T-helper 22 cell (primary cell): ENCODE results near the gene IDH3A.

Experiments
- DNase-seq: peaks from one replicate; pipeline ENCODE4 v3.0.0-alpha.2; 2020; ENCODE audit warnings: low read depth

IDH3A gene

DNA sequence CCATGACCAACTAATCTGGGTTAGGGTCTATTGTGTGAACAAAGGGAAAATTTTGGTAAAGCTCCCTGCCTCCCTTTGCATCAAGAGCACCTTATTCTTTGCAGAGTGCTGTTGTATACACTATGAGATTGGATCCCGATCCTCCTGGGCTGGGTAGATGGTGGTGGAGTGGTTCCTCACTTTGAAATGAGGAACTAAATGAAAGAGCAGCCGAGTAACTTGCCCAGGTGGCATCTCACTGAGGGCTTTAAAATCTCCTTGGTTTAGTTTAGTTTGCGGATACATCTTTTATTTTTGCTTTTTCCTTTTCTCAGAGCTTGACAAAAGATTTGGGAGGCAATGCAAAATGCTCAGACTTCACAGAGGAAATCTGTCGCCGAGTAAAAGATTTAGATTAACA lies 19.4 kb downstream of the IDH3A start:
- DNase-seq = no peak

DNA sequence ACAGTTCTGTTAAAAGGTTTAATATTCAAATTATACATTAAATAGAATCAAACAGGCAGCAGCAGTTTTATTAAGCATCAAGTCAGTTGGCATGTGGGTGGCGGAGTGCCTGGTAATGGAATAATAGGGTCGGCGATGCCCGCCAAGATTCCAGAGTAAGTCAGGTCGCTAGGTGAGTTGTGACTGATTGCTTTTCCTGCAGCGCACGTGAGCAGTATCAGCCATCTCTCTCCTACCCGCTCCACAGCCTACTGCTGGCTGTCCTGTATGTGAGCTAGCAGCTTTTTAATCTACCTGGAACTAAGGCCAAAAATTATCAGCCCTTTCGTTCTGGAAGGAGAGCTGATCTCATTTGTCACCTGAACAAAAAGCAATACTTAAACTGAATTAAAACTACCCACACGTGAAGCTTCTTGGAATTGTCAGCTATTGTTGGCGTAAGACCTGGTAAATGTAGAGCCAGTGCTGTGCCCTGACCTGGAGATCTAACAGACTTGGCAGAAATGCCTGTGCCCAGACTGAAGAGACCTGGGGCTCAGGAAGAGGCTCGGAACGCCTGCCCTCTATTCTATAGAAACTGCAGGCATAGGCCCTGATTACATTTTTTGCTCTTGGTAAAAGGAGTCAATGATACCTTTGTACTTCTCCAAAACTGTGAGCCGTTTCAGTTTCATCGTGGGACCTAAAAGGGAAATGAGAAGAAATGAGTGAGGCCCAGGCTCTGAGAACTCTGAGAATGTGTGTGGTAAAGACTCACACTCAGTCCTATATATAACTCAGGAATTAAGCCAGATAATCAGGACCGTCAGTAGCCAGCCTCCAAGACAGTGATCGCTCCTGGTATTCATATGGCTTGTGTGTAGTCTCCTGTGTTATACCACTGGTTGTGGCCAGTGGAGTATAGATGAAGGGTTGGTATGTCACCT lies 21.9 kb downstream of the IDH3A start:
- no peak for DNase-seq

- DNase-seq = no peak
Measured at GRCh38 chr15:78171864-78172472, 22.8 kb downstream of the IDH3A start.

- DNase-seq = no peak
Measured at GRCh38 chr15:78174401-78174800, 25.2 kb downstream of the IDH3A start.

DNA sequence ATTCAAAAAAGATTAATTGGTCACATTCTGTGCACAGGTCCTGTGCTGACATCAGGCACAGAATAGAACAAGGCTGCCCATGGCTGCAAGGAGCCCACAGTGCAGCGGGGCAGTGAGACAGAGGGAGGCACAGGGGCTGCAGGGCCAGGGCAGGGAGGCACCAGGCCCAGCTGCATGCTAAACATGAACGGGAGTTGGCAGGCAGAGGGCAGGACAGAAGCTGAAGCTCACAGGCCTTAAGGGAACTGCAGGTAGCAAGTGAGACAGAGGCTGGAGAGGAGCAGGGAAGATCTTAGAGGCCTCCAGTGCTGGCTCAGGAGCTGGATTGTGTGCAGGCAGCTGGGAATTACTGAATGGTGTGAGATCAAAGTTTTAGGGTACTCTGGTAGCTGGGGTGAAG lies 26.2 kb downstream of the IDH3A start:
- DNase-seq = no peak

DNA sequence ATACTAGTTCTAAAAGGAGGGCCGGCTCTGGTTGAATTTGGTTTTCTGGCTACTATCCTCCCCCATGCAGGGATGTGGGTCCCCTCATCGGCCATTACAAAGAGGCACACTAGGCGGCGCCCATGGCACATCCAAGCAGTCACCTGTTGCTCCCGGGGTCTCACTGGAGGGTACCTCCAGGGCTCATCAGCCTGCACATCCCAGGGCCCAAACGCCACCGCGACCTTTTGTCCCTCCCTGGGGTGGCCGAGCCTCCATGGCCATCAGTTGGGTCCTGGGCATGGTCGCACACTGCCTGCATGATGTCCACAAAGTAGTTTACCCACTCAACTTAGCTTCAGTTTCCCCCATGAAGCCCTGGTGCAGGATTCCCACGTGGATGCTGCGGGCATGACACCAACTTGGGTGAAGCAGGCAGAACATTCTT lies 28.3 kb downstream of the IDH3A start:
- DNase-seq = no peak

GRCh38 chr15:78178064-78178463 lies 28.9 kb downstream of the IDH3A start:
- DNase-seq = no peak

DNA sequence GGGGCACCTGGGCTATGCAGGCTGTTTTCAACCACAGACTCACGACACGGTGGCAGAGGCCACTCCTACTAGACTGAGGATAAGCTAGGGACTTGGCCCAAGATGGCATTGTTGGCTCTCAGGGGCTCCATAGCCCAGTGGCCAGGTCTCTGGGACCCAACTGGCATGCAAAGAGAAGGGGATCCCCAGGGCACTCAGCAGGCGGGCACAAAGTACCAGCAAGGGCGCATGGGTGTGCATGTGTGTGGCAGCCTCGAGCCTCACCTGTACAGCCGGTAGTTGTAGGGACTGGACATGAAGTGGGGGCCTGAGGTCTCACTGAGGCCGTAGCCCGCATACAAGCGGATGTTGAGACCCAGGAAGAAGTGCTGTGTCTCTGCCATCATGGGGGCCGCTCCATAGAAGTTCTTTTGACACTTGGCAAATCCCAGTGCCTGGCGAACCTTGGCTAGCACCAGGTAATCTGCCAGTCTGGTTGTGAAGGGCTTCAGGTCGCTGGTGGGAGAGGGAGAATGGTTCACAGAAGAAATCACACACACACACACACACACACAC lies 30.2 kb downstream of the IDH3A start:
- DNase-seq = no peak

GRCh38 chr15:78179906-78180305 lies 30.7 kb downstream of the IDH3A start:
- no peak for DNase-seq

- DNase-seq = no peak
Measured at GRCh38 chr15:78182336-78182700, 33.2 kb downstream of the IDH3A start.

GRCh38 chr15:78182821-78183220 lies 33.7 kb downstream of the IDH3A start:
- DNase-seq = no peak

DNA sequence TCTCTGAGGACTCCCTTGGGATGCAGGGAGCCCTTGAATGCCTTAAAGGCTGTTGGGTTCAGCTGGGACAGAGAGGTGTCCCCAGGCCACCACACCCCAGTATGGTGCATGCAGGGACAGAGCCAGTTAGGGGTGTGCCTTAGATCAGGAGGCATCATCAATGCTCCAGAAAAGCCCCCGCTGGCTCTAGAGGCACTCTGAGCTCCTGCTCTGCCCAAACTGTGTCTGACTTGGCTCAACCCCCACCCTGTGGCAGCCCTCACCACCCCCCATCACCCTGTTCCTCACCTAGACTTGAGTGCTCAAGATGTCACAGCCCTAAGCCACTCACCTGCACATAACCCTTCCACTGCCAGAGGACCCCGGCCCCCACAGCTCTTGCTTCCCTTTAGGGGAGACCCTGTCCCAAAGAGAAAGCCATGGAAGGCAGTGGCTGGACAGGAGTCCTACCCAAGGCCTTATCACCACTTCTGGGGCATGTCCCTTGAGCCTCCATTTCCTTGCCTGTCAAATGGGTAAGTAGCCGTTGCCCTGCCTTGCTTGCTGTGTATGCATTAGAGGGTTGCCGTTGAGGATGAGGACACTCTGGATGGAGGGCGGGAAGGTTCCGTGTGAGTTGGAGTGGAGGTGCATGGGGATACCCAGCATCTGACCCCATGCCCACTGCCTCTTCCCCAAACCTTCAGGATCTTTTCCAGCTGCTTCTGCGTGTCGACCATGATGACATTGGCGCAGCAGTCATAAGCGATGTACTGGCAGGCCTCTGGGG lies 43.8 kb downstream of the IDH3A start:
- no peak for DNase-seq

DNA sequence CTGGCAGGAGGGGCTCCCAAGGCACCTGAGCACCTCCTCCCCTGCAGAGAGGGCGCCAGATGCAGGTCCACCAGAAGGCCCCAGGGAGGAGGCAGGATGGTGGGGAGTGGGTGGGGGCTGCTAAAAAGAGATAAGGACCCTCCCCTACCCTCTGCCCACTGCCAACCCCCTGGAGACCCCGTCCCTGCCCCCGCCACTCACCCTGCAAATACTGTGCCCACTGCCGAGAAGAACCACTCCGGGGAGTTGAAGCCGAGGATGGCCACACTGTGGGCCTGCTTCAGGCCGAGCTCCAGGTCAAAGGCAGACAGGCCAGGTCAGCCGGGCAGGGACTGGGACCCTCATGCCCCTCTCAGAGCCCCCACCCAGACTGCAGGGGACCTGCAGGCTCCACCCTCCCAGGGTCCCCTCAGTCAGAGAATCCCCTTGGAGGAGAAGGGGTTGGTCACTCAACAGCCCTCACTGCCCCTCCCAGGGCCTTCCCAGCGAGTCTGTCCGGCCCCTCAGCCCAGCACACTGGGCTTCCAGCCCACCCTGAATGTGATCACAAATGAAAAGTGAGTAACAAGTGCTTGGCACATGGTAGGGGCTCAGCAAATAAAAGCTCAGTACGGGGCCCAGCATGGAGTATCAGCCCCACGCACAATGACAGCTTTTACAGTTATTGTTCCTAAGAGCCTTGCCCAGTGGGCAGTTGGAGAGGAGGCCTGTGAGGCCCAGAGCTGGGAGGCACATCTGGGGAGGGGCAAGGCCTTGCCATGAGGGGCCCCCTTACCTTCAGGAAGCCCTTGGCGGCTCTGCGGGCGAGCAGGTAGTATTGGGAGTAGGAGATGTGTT lies 44.8 kb downstream of the IDH3A start:
- no peak for DNase-seq

- no peak for DNase-seq
Measured at GRCh38 chr15:78194568-78194925, 45.4 kb downstream of the IDH3A start.

DNA sequence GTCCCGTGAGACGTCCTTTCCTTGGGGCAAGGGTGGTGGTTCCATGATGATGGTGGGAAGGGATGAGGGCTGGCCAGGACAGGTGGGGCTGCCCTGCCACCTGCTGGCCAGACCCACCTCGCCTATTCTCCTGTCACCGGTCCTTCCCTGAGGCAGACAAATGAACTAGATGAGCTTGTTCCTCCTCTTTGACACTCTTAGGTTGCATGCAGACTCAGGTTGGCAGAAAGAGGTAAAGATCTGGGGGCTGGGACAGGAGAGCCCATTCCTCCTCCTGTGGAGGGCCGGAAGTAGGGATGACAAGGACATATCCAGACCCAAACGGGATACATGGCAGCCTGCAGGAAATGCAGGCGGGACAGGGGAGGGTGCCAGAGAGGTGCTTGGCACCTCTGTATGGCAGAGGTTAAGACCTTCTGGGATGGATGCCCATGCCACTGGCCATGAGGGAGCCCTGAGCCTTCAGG lies 46.6 kb downstream of the IDH3A start:
- no peak for DNase-seq

GRCh38 chr15:78197632-78198031 lies 48.5 kb downstream of the IDH3A start:
- DNase-seq = no peak

- no peak for DNase-seq
Measured at GRCh38 chr15:78200276-78200930, 51.2 kb downstream of the IDH3A start.

GRCh38 chr15:78201281-78202190 lies 52.4 kb downstream of the IDH3A start:
- no peak for DNase-seq

DNA sequence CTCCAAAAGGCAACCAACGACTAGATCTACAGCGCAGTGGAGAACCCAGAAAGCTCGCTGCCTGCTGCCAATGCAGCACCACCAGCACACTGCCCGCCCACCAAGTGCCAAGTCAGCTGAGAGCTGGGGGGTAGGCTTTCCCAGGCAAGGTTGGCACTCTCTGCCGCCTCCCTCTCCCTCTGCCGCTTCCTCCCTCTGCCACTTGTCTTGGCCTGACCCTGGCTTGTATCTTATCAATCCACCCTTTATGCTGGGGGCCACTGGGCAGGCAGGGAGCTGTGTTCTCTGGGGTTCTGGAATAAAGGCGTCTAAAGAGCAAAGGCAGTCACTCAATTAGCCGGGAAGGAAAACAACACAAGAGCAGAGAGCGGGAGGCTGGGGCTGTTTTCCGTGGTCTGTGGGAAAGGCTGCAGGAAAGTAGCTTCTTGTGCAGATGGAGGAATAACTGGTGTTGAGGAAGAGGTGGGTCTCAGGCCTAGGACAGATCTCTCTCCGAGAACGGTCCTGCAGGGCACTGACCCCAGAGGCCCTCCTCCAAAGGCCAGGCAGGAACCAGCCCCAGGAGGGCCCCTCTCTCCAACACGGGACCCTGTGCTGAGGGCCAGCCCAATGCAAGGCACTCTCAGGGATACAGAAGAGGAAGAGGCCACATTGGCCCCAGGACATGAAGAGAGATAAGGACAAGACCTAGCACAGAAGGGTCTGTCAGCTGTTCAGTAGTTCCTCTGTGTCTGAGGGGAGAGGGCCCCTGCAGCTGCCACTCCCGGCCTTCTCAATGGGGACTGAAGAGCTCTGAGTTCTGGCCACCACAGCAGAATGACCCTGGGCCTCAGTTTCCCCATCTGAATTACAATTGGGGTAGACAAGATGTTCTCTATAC lies 54.4 kb downstream of the IDH3A start:
- DNase-seq = no peak
